Urothelium cell line (cell line): Measurements from ENCODE around the gene SGK2.

Source experiments
- DNase-seq: peaks from one replicate; pipeline ENCODE4 v3.0.0; 2011; ENCODE audit warnings: low spot score, mixed read lengths
- FAIRE-seq: peaks from 2 replicates; lab custom pipeline; 2011; peaks lifted over from hg19 to GRCh38; lab: Jason Lieb, UNC

Gene SGK2

GRCh38 chr20:43558412-43559146 lies at the start of gene SGK2:
SGK2 (plus strand) TSS chr20:43559027; CDS start chr20:43566496, 7,469 bp downstream.
- FAIRE-seq (no peak), DNase-seq (peak; percentile 38)

- DNase-seq (no peak), FAIRE-seq (no peak)
Observed at GRCh38 chr20:43511879-43512278, 46.9 kb upstream of the SGK2 start.

DNA sequence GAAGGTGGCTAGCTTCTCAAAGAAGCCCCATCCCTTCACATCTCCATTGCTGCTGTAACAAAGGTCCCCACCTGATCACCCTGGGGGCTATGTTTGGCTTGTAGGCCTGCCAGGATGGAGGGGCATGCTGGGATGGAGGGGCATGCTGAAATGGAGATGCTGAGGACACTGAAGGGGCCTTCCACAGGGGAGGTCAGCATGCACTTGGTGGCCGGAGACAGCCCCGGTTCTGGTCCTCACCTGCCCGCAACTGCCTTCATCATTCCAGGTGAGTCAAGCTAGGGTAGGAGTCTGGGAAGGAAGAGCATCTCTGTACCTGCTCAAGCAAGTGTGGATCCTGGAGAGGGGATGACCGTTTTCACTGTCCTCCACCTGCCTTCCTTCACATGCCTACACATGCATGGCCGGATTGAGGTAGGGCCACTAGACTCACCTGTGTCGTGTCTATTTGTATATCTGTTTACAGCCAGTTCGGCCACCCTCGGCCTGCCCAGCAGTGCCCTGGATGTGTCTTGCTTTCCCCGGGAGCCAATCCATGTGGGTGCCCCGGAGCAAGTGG lies 45.4 kb upstream of the SGK2 start:
- DNase-seq: peak; percentile 23
- FAIRE-seq: no peak

DNA sequence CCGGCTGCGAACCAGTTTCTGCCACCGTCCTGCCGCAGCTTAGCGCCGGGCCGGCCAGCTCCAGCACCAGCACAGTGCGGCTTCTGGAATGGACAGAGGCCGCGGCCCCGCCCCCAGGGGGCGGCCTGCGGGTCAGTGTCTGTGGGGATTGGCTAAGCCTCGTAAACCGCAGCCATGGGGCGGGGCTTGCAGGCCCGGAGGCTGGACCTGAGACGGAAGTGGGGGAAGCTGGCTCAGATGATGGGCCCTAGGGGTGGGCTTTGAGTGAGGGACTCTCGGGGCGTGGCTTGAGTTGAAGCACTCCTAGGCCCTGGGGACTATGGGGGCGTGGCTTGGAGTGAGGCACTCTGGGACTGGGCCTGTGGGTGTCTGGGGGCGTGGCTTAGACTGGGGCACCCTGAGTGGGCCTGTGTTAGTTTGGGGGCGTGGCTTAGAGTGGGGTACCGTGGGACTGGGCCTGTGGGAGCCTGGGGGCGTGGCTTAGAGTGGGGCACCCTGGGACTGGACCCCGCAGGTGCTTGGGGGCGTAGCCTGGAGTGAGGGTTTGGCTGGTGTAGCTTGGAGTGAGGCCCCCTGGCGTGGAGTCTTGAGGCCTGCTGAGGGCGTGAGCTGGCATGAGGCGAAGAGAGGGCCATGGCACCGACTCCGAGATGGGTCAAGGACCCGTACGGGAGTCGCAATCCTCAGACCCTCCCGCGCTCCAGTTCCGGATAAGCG lies 44.7 kb upstream of the SGK2 start:
- peak; percentile 44 for FAIRE-seq
- peak; percentile 100 for DNase-seq

- FAIRE-seq (no peak), DNase-seq (peak; percentile 47)
Observed at GRCh38 chr20:43514648-43514999, 44.2 kb upstream of the SGK2 start.

DNA sequence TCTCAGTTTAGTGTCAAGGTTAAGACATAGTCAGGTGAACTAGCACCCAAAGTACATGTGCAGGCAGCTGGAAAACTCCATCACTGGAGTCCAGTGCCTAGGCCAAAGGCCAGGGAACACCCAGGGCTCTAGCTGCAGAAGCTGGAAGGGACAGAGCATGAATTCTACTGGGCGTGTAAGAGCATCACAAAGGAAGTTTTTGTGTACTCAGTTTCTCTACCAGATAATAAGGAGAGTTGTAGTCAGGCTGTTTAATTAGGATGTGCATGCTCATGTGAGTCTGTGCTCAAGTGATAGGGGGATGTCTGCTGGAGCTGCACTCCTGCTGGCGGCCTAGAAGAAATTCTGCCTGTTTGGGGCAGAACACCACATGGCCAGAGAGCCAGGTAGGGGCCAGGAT lies 43.2 kb upstream of the SGK2 start:
- FAIRE-seq (no peak), DNase-seq (no peak)

DNA sequence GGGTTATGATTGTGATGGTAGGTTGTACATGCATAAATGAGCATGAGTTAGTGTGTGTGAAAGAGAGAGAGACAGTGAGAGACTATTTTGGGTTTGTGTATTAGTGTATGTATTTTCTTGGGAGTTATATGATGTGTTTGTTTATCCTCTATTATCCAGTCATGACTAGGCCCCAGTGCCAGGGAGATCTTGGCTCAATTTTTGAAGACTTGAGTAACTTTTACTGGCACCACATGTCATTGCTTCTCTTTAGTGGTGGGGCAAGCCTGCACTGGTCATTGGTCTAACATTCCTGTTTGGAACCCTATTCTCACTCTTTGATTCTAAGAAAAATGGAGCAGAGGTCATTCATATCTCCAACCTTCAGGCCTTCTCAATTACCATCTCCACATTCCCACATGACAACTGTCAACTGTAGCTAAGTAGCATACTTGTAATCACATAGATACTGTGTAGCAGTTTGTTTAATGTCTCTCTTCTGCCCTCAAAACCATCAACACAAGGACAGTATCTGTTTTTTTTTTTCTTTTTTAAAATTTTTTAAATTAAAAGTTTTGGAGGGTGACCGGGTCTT lies 42.5 kb upstream of the SGK2 start:
- FAIRE-seq: no peak
- DNase-seq: no peak

GRCh38 chr20:43520074-43520630 lies 38.7 kb upstream of the SGK2 start:
- FAIRE-seq: no peak
- no peak for DNase-seq

DNA sequence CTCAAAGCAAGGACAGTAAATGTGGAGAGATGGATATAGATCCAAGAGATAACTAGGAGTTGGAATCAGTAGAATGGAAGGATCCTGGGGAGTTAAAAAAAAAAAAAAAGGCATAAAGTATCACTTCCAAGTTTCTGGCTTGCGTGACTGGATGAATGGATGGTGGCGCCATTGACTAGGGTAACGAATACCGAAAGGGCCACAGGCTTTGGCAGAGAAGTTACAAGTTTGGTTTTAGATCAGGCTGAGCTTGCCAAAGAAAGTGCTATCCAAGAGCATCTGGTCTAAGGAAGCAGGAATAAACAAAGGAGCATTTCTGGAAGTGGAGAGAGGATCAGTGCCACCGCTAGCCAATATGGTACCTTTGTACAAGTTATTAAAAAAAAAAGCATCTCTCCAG lies 33.8 kb upstream of the SGK2 start:
- no peak for FAIRE-seq
- DNase-seq: no peak

DNA sequence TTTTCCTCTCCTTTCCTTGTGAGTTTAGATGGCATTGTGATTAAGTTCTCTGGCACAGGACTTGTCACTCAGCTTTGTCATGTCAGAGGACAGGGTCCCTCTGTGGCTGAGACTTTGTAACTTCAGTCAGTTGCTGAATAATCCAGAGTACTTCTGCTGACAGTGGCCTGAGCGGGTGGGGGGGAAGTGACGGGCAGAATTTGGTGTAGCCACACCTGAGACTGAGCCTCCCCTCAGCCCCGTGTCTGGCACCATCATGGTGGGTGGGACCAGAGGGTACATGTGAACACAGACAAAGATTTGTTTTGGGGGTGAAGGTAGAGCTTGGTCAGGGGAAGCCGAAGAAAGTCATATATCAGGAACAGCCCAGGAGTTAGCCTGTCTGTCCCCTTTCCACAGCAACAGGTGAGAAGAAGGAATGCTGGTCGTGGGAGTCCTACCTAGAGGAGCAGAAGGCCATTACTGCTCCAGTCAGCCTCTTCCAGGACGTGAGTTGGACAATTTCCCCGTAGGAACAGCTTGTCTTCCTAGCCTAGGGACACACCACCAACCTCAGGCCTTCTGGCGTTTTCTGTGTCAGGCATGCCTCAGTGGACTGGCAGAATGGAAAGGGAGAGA lies 30.5 kb upstream of the SGK2 start:
- DNase-seq (no peak), FAIRE-seq (no peak)

- FAIRE-seq: no peak
- DNase-seq: no peak
Observed at GRCh38 chr20:43529051-43529450, 29.8 kb upstream of the SGK2 start.

- DNase-seq (no peak), FAIRE-seq (no peak)
Observed at GRCh38 chr20:43529457-43530153, 29.2 kb upstream of the SGK2 start.

- DNase-seq (no peak), FAIRE-seq (no peak)
Observed at GRCh38 chr20:43530321-43531090, 28.3 kb upstream of the SGK2 start.

GRCh38 chr20:43531091-43531443 lies 27.8 kb upstream of the SGK2 start:
- FAIRE-seq: no peak
- DNase-seq: no peak

GRCh38 chr20:43532416-43533055 lies 26.3 kb upstream of the SGK2 start:
- DNase-seq (no peak), FAIRE-seq (no peak)

DNA sequence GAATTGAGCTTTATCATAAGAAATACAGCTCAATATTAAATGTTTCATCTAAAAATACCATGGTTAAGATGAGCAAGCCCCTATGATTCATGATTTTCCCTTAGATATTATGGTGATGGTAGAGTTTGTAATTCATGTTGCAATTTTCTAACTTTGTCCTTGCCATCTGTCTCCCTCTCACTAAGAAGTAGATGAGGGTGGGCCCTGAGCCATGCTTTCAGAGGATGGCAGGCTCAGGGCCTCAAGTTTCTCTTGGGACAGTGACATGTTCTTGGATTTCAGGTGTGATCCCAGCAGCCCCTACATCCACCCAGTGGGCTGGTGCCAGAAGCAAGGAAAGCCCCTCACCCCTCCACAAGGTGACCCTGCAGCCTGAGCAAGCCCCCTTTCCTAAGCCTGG lies 25.8 kb upstream of the SGK2 start:
- FAIRE-seq: no peak
- DNase-seq: no peak

GRCh38 chr20:43534016-43534415 lies 24.8 kb upstream of the SGK2 start:
- DNase-seq: no peak
- no peak for FAIRE-seq

- FAIRE-seq: no peak
- no peak for DNase-seq
Observed at GRCh38 chr20:43534791-43535350, 24.0 kb upstream of the SGK2 start.

DNA sequence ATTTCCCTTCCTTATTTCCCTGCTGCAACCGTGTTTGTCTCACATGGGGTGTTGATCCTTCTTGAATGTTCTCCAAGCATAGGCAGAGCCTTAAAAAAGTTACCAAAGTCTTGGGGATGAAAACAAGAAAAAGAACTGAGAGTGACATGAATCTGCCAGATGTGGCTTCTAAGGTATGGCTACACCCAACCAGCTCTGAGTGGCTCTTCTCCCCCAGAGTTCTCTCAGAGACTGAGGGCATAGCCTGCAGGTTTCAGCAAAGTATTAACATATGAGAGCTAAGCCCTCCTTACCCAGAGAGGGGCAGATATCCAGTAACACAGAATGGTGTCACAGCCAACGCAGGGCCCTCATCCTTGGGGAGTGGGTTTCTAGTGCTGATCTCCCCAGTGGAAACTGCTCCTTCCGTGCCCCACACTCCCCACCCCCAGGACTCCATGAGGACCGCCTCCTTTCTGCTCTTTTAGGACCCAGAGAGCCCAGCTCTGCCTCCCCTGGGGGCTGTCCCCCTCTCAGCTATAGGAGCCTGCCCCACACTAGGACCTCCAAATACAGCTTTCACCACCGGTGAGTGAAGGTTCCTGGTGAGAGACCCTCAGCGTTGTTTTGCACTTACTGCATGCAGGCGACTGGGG lies 23.3 kb upstream of the SGK2 start:
- no peak for DNase-seq
- FAIRE-seq: no peak
